ENCODE measurements around the gene LTBP3. TPM values are rescaled to one million over a fixed set of nuclear protein-coding genes. Genes with fewer than 3 reads are reported as not detected.

The LTBP3 gene
- total and polyA plus RNA-seq, 2 of the 4 experiments (the other 2 are of a cell fraction), result 6.6 to 145 TPM

DNA sequence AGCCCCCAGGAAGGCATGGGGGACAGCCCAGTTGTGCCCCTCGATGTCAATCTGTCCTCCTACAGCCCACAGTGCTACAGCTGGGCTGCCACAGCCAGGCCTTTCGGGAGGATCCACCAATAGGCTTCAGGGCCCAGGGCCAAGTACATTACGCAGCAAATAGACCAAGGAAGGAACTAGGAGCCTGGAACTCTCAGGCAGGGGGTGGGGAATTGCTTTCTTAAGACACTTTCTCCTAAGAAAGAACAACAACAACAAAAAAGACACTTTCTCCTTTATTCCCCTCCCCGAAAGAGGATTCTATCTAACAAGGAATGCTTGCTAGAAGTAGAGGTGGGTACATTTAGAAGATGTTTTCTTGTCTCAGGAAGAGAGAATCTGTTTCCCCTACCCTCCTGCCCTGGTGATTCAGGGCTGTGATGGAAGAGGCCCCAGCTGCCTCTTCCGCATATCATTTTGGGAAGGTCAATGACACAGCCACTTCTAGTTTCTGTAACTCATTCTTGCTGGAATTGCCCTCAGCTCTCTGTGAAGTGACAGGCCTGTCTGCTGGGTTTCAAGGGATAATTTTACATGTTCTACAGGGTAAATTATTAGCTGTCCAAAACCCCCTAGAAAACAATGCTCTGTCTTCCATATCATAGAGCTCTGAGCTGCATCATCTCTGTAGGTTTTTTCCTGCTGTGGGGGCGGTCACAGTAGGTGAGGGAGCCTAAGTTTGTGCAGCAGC lies 65.4 kb downstream of the LTBP3 start (continued):
- TF ChIP-seq, protein P1, sequence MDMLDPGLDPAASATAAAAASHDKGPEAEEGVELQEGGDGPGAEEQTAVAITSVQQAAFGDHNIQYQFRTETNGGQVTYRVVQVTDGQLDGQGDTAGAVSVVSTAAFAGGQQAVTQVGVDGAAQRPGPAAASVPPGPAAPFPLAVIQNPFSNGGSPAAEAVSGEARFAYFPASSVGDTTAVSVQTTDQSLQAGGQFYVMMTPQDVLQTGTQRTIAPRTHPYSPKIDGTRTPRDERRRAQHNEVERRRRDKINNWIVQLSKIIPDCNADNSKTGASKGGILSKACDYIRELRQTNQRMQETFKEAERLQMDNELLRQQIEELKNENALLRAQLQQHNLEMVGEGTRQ (IDR thresholded peaks at IDR 0.05; ENCODE audit: low read depth, low read length), result 0 out of 2 replicates have a peak, but pooled peaks have one; percentile 6

DNA sequence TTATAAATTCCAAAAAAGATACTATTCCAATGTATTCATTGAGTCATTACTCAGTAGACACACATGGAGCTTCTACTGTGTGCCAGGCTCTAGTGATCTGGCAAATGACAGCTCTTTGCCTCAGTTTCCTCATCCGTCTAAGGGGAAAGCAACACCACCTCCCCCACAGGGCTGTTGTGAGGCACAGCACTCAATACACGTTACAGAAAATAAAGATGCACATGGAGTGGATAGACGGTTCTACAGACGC lies 65.8 kb downstream of the LTBP3 start:
- H3K79me1 ChIP-seq (ENCODE audit: low read depth in 1 of 2, low read length in 2 of 2), result peaks cover 11 to 57% of the 10 kb centered on the region in 2 experiments
- peak overlapping the region; percentile 4 for H2AFZ ChIP-seq (replicated peaks; ENCODE audit: low read length, poor library complexity)
- H3K18ac ChIP-seq (ENCODE audit: low read depth, low read length), result peak overlapping the region; percentile 92
- H3K27me3 ChIP-seq (ENCODE audit: control insufficient read depth, insufficient read depth, low read length), result no peaks in the 10 kb centered on the region
- H2BK5ac ChIP-seq (ENCODE audit: low read depth, low read length, poor library complexity, severe bottlenecking), result peak overlapping the region; percentile 98
- peak overlapping the region; percentile 96 for H4K91ac ChIP-seq (ENCODE audit: insufficient read depth, low read depth, low read length)
- peak overlapping the region; percentile 99 for H2BK120ac ChIP-seq (ENCODE audit: low read depth, low read length)
- peak overlapping the region; percentile 59 for H3K9ac ChIP-seq (ENCODE audit: low read depth, low read length)
- peak overlapping the region; percentile 76 for H2BK20ac ChIP-seq (ENCODE audit: low read depth, low read length)
- H4K8ac ChIP-seq (ENCODE audit: low read depth in 2 of 2, low read length in 2 of 2), result peak overlapping the region; percentile 56 to 97
- H3K9me3 ChIP-seq (ENCODE audit: control insufficient read depth, insufficient read depth, low read length), result no peaks in the 10 kb centered on the region
- in situ Hi-C loops (cut with MboI; ENCODE audit: low sequenced_read_pairs) (no loop called here), dilution Hi-C loops (cut with HindIII; ENCODE audit: low sequenced_read_pairs, unreplicated experiment) (no loop called here), intact Hi-C loops (cut with micrococcal nuclease) (loop anchor here (1.0 kb wide), 1 partner anchor 15 kb away; no protein-coding TSS in a partner anchor)
- H3K27ac ChIP-seq (ENCODE audit: insufficient read depth, low read length), result peak overlapping the region; percentile 98
- peaks cover 14% of the 10 kb centered on the region for H3K9me1 ChIP-seq (ENCODE audit: insufficient read depth, low read length)
- H3K4me1 ChIP-seq (ENCODE audit: control insufficient read depth, insufficient read depth, low read length), result peaks cover 54% of the 10 kb centered on the region
- peak overlapping the region; percentile 76 for H4K5ac ChIP-seq (ENCODE audit: low read depth, low read length)
- H2BK15ac ChIP-seq (ENCODE audit: low read depth, low read length), result peak overlapping the region; percentile 95; the same call in 2 of the 3 replicates
- H3K4me3 ChIP-seq (ENCODE audit: insufficient read depth, low read depth, low read length), result no peak overlapping the region
- peak overlapping the region; percentile 100 for H2AK5ac ChIP-seq (ENCODE audit: low read depth, low read length)
- no TSS peak for BruUV-seq (replicated peaks)
- peak overlapping the region; percentile 98 for H3K23ac ChIP-seq (ENCODE audit: low read depth, low read length)
- H3K14ac ChIP-seq (replicated peaks; ENCODE audit: low read depth, low read length), result peak overlapping the region; percentile 90
- H3K4me2 ChIP-seq (ENCODE audit: low read depth, low read length), result peak overlapping the region; percentile 57
- ATAC-seq (ENCODE audit: low read depth) (no peak), DNase-seq (no peak)
- TF ChIP-seq RAD21 (IDR thresholded peaks at IDR 0.05; ENCODE audit: low read length) (no peak), MXI1 (IDR thresholded peaks at IDR 0.05; ENCODE audit: borderline replicate concordance, low read depth, low read length) (no peak), CHD1 (IDR thresholded peaks at IDR 0.05; ENCODE audit: low read depth, low read length) (no peak), POLR2A (IDR thresholded peaks at IDR 0.05; ENCODE audit: low read depth, low read length) (no peak)
- TF ChIP-seq, protein P2, sequence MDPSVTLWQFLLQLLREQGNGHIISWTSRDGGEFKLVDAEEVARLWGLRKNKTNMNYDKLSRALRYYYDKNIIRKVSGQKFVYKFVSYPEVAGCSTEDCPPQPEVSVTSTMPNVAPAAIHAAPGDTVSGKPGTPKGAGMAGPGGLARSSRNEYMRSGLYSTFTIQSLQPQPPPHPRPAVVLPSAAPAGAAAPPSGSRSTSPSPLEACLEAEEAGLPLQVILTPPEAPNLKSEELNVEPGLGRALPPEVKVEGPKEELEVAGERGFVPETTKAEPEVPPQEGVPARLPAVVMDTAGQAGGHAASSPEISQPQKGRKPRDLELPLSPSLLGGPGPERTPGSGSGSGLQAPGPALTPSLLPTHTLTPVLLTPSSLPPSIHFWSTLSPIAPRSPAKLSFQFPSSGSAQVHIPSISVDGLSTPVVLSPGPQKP (IDR thresholded peaks at IDR 0.05; ENCODE audit: borderline replicate concordance, low read depth, low read length), result no peak
- TF ChIP-seq, protein P1 (IDR thresholded peaks at IDR 0.05; ENCODE audit: low read depth, low read length), result no peak
- WGBS, 2 experiments (ENCODE audit: extremely low coverage in 2 of 2, insufficient read length in 1 of 2), result no CpG with 5 or more reads among the region's 4 CpGs
- peak overlapping the region; percentile 100 for H3K4ac ChIP-seq (ENCODE audit: low read depth, low read length)
- peak overlapping the region; percentile 92 for H3K56ac ChIP-seq (ENCODE audit: extremely low read depth, insufficient read depth, low read length)
- POLR2A ChIA-PET (ENCODE audit: unreplicated experiment), result interaction anchor here (0.7 to 9.6 kb wide), 4 partner anchors 11 to 69 kb away, joined by 10 to 400 read pairs (median 17); partner anchors contain the start of genes MALAT1 and NEAT1
- CTCF ChIA-PET, result interaction anchor here (2.4 kb wide), 1 partner anchor 13 kb away, joined by 11 read pairs; no protein-coding TSS in a partner anchor
- no peaks in the 10 kb centered on the region for H3K36me3 ChIP-seq (ENCODE audit: control insufficient read depth, insufficient read depth, low read length)
- H2AK9ac ChIP-seq (replicated peaks; ENCODE audit: low read depth, low read length, poor library complexity), result peak overlapping the region; percentile 88
- H4K20me1 ChIP-seq (ENCODE audit: insufficient read depth, low read length), result no peaks in the 10 kb centered on the region; the same call in 1 of the 2 replicates

Data from IMR-90 (cell line).